SK-N-MC (cell line): ENCODE results near the gene RNF212B.
"Not testable (repeated sequence)": the region's sequence is repeated elsewhere in the genome, so short reads cannot be mapped to it uniquely, and the experiment has no call there.

Experiments
- EZH2 ChIP-seq: fragments of 200-600 bp; sonication (generic); IDR thresholded peaks from one replicate; pipeline ENCODE4 v1.6.1; 2017; ENCODE audit warnings: antibody characterized with exemption
- POLR2AphosphoS5 ChIP-seq: IDR thresholded peaks from 2 replicates; pipeline ENCODE4 v1.6.1; 2012; ENCODE audit warnings: mild to moderate bottlenecking, low read depth, low read length, borderline replicate concordance

- not testable (repeated sequence) for TF ChIP-seq POLR2AphosphoS5, EZH2
Measured at GRCh38 chr14:23260849-23261248, 23.1 kb downstream of the RNF212B start.
